ENCODE measurements around the gene AHCTF1. TPM values are rescaled to one million over a fixed set of nuclear protein-coding genes. Genes with fewer than 3 reads are reported as not detected.
A peak's percentile ranks its signal among the peaks of the same experiment; 100 is the strongest.

Gene AHCTF1
- total and polyA plus RNA-seq, 2 donors (not counting 3 experiments of a cell fraction or from before 2014, with no cell fraction given) = 5.5 to 32.1 TPM

DNA sequence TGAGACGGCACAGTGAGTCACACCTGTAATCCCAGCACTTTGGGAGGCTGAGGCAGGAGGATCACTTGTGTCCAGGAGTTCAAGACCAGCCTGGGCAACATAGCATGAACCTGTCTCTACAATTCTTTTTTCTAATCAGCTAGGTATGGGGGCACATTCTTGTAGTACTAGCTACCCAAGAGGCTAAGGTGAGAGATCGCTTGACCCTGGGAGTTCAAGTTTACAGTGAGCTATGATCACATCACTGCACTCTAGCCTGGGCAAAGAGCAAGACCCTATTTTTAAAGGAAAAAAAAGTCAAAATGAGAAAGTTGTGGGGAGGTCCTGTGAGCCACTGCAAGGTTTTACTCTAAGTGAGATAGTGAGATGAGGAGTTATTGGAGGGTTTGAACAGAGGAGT is 34.8 kb upstream of the AHCTF1 start:
- H3K27me3 ChIP-seq (ENCODE audit: control insufficient read depth in 2 of 2, insufficient read depth in 2 of 2, low read length in 2 of 2) = no peaks in the 10 kb centered on the region
- intact Hi-C loops (cut with micrococcal nuclease) (no loop called here), dilution Hi-C loops (cut with MboI; ENCODE audit: extremely low pct_ligation_motif_present, low sequenced_read_pairs) (no loop called here)
- DNase-seq (ENCODE audit: low read depth, low spot score) (no peak), FAIRE-seq (no peak)
- H3K4me2 ChIP-seq (ENCODE audit: insufficient read depth, low read length) = no peak overlapping the region
- H2AFZ ChIP-seq (ENCODE audit: low read depth, low read length) = no peak overlapping the region
- ChIA-PET CTCF (no interaction called here), POLR2A (no interaction called here)
- no peak overlapping the region for H3K27ac ChIP-seq (ENCODE audit: insufficient read depth, low read depth, low read length)
- no peaks in the 10 kb centered on the region for H3K9me3 ChIP-seq (replicated peaks; ENCODE audit: control insufficient read depth, insufficient read depth, low read length)
- TF ChIP-seq JUN (IDR thresholded peaks at IDR 0.05; ENCODE audit: borderline replicate concordance, insufficient read depth, insufficient read length, low read depth) = no peak
- H3K9me1 ChIP-seq (replicated peaks; ENCODE audit: control insufficient read depth, extremely low read depth, insufficient read depth, low read length) = no peaks in the 10 kb centered on the region
- H4K20me1 ChIP-seq (replicated peaks; ENCODE audit: control insufficient read depth, extremely low read depth, insufficient read depth, low read length) = no peaks in the 10 kb centered on the region
- no peaks in the 10 kb centered on the region for H3K4me1 ChIP-seq (ENCODE audit: control insufficient read depth, extremely low read depth, insufficient read depth, low read length)
- H3K4me3 ChIP-seq (replicated peaks in 1 of 3; ENCODE audit: insufficient read depth in 1 of 3, low read depth in 1 of 3, low read length in 3 of 3) = no peak overlapping the region
- no TSS peak for BruUV-seq (replicated peaks)
- H3K36me3 ChIP-seq (ENCODE audit: control insufficient read depth in 2 of 2, extremely low read depth in 1 of 2, insufficient read depth in 2 of 2, low read length in 2 of 2) = no peaks in the 10 kb centered on the region
- H3K9ac ChIP-seq (replicated peaks; ENCODE audit: extremely low read depth, insufficient read depth, low read length) = no peak overlapping the region
- H3K79me2 ChIP-seq (ENCODE audit: control insufficient read depth, insufficient read depth, low read length) = no peaks in the 10 kb centered on the region

GRCh38 chr1:246959944-246960693 is 28.4 kb upstream of the AHCTF1 start:
- CTCF ChIA-PET = interaction anchor here (0.6 to 2.4 kb wide), 15 partner anchors 10 to 90 kb away, joined by 3 to 16 read pairs (median 4); no protein-coding TSS in a partner anchor
- peak; percentile 76 for FAIRE-seq
- intact Hi-C loops (cut with micrococcal nuclease) = loop anchor here (1.0 kb wide), 2 partner anchors 13 to 53 kb away; no protein-coding TSS in a partner anchor

More at GRCh38 chr1:246959944-246960693, 28.4 kb upstream of the AHCTF1 start:
- no peaks in the 10 kb centered on the region for H4K20me1 ChIP-seq (replicated peaks; ENCODE audit: control insufficient read depth, extremely low read depth, insufficient read depth, low read length)
- H3K9ac ChIP-seq (replicated peaks; ENCODE audit: extremely low read depth, insufficient read depth, low read length) = no peak overlapping the region
- peak; percentile 75 for DNase-seq (ENCODE audit: low read depth, low spot score)
- no TSS peak for BruUV-seq (replicated peaks)
- no peaks in the 10 kb centered on the region for H3K27me3 ChIP-seq (ENCODE audit: control insufficient read depth in 2 of 2, insufficient read depth in 2 of 2, low read length in 2 of 2)
- no peaks in the 10 kb centered on the region for H3K36me3 ChIP-seq (ENCODE audit: control insufficient read depth in 2 of 2, extremely low read depth in 1 of 2, insufficient read depth in 2 of 2, low read length in 2 of 2)
- TF ChIP-seq MYC (IDR thresholded peaks at IDR 0.05; ENCODE audit: low read depth, low read length) (no peak), POLR2AphosphoS5 (IDR thresholded peaks at IDR 0.05; ENCODE audit: insufficient read depth, low read depth, low read length) (no peak), GATA2 (IDR thresholded peaks at IDR 0.05; ENCODE audit: insufficient read depth, insufficient read length, low read depth, low read length) (no peak), MAX (IDR thresholded peaks at IDR 0.05; ENCODE audit: insufficient read depth, insufficient read length) (no peak), JUN (IDR thresholded peaks at IDR 0.05; ENCODE audit: borderline replicate concordance, insufficient read depth, insufficient read length, low read depth) (no peak), EZH2 (IDR thresholded peaks at IDR 0.05; ENCODE audit: borderline replicate concordance, low read depth, low read length, severe bottlenecking) (no peak), FOS (IDR thresholded peaks at IDR 0.05; ENCODE audit: borderline replicate concordance, insufficient read depth, low read length) (no peak), POLR2A (IDR thresholded peaks at IDR 0.05; ENCODE audit: low read depth, low read length) (no peak)
- TF ChIP-seq, protein P1, sequence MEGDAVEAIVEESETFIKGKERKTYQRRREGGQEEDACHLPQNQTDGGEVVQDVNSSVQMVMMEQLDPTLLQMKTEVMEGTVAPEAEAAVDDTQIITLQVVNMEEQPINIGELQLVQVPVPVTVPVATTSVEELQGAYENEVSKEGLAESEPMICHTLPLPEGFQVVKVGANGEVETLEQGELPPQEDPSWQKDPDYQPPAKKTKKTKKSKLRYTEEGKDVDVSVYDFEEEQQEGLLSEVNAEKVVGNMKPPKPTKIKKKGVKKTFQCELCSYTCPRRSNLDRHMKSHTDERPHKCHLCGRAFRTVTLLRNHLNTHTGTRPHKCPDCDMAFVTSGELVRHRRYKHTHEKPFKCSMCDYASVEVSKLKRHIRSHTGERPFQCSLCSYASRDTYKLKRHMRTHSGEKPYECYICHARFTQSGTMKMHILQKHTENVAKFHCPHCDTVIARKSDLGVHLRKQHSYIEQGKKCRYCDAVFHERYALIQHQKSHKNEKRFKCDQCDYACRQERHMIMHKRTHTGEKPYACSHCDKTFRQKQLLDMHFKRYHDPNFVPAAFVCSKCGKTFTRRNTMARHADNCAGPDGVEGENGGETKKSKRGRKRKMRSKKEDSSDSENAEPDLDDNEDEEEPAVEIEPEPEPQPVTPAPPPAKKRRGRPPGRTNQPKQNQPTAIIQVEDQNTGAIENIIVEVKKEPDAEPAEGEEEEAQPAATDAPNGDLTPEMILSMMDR (IDR thresholded peaks at IDR 0.05; ENCODE audit: extremely low read depth in 1 of 2, insufficient read depth in 1 of 2, low read depth in 1 of 2, low read length in 2 of 2) = no peak
- peak overlapping the region; percentile 52 for H3K27ac ChIP-seq (ENCODE audit: insufficient read depth, low read depth, low read length)
- H3K4me2 ChIP-seq (ENCODE audit: insufficient read depth, low read length) = peak overlapping the region; percentile 65
- H3K79me2 ChIP-seq (ENCODE audit: control insufficient read depth, insufficient read depth, low read length) = no peaks in the 10 kb centered on the region
- H2AFZ ChIP-seq (ENCODE audit: low read depth, low read length) = peak overlapping the region; percentile 82
- H3K4me1 ChIP-seq (ENCODE audit: control insufficient read depth, extremely low read depth, insufficient read depth, low read length) = peaks cover 7% of the 10 kb centered on the region
- no peaks in the 10 kb centered on the region for H3K9me3 ChIP-seq (replicated peaks; ENCODE audit: control insufficient read depth, insufficient read depth, low read length)
- dilution Hi-C loops (cut with MboI; ENCODE audit: extremely low pct_ligation_motif_present, low sequenced_read_pairs) = no loop called here
- peak overlapping the region in 1 of 3 experiments; percentile 18 for H3K4me3 ChIP-seq (replicated peaks in 1 of 3; ENCODE audit: insufficient read depth in 1 of 3, low read depth in 1 of 3, low read length in 3 of 3)
- H3K9me1 ChIP-seq (replicated peaks; ENCODE audit: control insufficient read depth, extremely low read depth, insufficient read depth, low read length) = no peaks in the 10 kb centered on the region
- POLR2A ChIA-PET = interaction anchor here (1.0 kb wide), 1 partner anchor 28 kb away, joined by 3 read pairs; no protein-coding TSS in a partner anchor

Measured in endothelial cell of umbilical vein (primary cell).